IPS DF 6.9 (cell line): ENCODE results near the gene AIF1.
A peak's percentile ranks its signal among the peaks of the same experiment; 100 is the strongest.

Experiments used
- DNase-seq: peaks from one replicate; pipeline ENCODE4 v3.0.0-alpha.2; 2013; ENCODE audit warnings: low read depth, low spot score
- H3K27ac ChIP-seq: one replicate; pipeline ENCODE4 v1.5.1; 2013; ENCODE audit warnings: low read length, control low read depth
- H3K27me3 ChIP-seq: 2 replicates; pipeline ENCODE4 v1.6.1; 2013; ENCODE audit warnings: mild to moderate bottlenecking, low read length; ENCODE audit not compliant: control insufficient read depth, insufficient read depth
- H3K36me3 ChIP-seq: 2 replicates; pipeline ENCODE4 v1.6.1; 2013; ENCODE audit warnings: low read length; ENCODE audit not compliant: control insufficient read depth, insufficient read depth
- H3K4me1 ChIP-seq: 2 replicates; pipeline ENCODE4 v1.6.1; 2013; ENCODE audit warnings: low read length; ENCODE audit not compliant: control insufficient read depth, insufficient read depth
- H3K4me3 ChIP-seq: 2 replicates; pipeline ENCODE4 v1.5.1; 2013; ENCODE audit warnings: mild to moderate bottlenecking, low read length
- H3K9me3 ChIP-seq: 2 replicates; pipeline ENCODE4 v1.6.1; 2013; ENCODE audit warnings: low read length, inconsistent platforms; ENCODE audit not compliant: control insufficient read depth, insufficient read depth
- WGBS: extraction: QIAGEN DNeasy Blood & Tissue Kit; methylation state at CpG from one replicate; pipeline ENCODE4 v1.1.7; 2013; ENCODE audit warnings: mixed read lengths, missing lambda C conversion rate; ENCODE audit not compliant: insufficient read length, insufficient coverage; 5-methylcytosine and 5-hydroxymethylcytosine counted together

The AIF1 gene

DNA sequence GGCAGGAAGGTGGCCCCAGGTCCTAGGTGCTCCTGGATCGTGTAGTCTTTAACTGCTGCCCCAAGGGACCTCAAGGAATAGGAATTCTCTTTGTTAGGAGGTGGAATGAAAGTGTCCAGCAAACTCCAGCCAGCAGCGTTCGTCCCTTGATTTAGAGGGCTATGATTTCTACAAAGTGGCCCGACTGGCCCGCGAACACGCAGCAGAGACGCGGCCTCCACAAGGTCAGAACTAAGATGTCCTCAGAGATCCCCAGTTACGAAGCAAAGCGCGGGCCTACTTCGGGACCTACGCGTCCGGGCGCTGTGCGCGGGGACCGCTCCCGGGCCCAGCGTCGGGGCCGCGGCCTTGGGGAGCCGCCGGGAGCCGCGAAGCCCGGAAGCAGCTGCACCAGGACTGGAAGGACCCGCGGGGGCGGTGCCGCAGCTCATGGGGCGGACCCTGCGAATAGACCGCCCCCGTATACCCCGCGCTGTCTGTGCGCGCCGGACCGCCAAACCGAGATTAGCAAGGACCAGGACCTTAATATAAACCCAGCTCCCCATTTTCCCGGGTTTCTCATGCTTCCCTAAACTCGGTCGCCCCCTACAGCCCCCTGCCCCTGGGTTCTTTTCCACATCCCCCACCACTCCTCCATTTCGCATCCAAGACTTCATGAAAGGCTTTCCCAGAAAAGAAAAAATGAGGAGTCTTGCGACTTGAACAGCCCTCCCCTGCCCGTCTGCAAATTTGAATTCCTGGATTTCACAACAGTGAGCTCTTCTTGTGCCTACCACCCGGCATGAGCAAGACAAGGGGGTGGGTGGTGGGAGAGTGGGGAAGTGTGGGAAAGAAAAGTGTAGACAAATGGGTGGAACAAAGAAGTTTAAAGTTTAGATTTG, 45.6 kb downstream of the AIF1 start, which contains the start of gene C6orf47:
C6orf47 (minus strand) TSS at position 398 of the 881 bp plus-strand sequence. CDS start 831 bp downstream, outside the sequence.
- H3K27me3 ChIP-seq = no peaks in the 10 kb centered on the region
- no CpG with 5 or more reads among the region's 52 CpGs for WGBS

GRCh38 chr6:31661262-31662123, 46.5 kb downstream of the AIF1 start:
- no peak for DNase-seq
- Histone ChIP-seq H3K9me3 (no peaks in the 10 kb centered on the region), H3K27ac (no peak overlapping the region), H3K4me3 (no peak overlapping the region), H3K27me3 (no peaks in the 10 kb centered on the region), H3K36me3 (0 out of 2 replicates have a peak, but pooled peaks cover 7% of the 10 kb centered on the region), H3K4me1 (0 out of 2 replicates have a peak, but pooled peaks cover 2% of the 10 kb centered on the region)
- no CpG with 5 or more reads among the region's 12 CpGs for WGBS

More for the DNA sequence above, 45.6 kb downstream of the AIF1 start, which contains the start of gene C6orf47:
- no peak within 1 kb of the TSS for H3K27ac ChIP-seq
- H3K9me3 ChIP-seq = no peaks in the 10 kb centered on the region
- H3K36me3 ChIP-seq = 0 out of 2 replicates have a peak, but pooled peaks cover 7% of the 10 kb centered on the region
- peak within 1 kb of the TSS; percentile 77; the same call in 1 of the 2 replicates for H3K4me3 ChIP-seq
- DNase-seq = no peak
- 0 out of 2 replicates have a peak, but pooled peaks cover 2% of the 10 kb centered on the region for H3K4me1 ChIP-seq

DNA sequence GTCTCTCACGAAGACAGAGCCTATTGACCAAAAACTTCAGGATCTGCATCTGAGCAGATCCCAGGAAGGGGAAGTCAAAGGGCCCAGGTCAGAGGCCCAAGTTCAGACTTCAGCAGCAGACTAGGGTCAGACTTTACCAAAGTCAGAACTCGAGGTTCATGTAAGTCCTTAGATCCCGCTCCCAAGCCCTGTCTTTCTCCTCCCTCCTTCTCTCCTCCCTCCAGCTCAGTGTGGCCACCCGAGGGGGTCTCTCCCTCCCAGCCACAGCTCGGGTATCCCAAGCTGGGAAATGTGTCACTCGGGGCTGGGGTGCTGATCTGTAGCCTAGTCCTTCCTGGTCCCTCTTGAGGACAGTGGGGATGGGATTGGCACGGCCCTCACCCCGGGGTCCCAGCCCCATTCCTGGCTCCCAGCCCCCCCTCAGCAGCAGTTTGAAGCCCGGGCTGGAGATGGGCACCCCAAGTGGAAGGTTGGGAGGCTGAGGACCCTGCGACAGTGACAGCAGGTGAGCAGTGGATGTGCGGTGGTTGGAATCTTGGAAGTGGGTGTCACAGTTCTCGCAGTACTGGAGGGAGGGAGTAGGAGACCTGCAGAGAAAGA, 47.2 kb downstream of the AIF1 start:
- Histone ChIP-seq H3K4me1 (peaks cover 4% of the 10 kb centered on the region; the same call in 1 of the 2 replicates), H3K36me3 (0 out of 2 replicates have a peak, but pooled peaks cover 7% of the 10 kb centered on the region), H3K4me3 (no peak overlapping the region), H3K27me3 (no peaks in the 10 kb centered on the region), H3K9me3 (no peaks in the 10 kb centered on the region), H3K27ac (no peak overlapping the region)
- no CpG with 5 or more reads among the region's 12 CpGs for WGBS
- no peak for DNase-seq

- no CpG with 5 or more reads among the region's 9 CpGs for WGBS
- H3K27ac ChIP-seq = no peak overlapping the region
Observed at GRCh38 chr6:31663126-31663960, 48.3 kb downstream of the AIF1 start.

GRCh38 chr6:31663961-31664789, 49.1 kb downstream of the AIF1 start:
- no peak for DNase-seq
- H3K27ac ChIP-seq = no peak overlapping the region
- peaks cover 4% of the 10 kb centered on the region; the same call in 1 of the 2 replicates for H3K4me1 ChIP-seq
- H3K36me3 ChIP-seq = peaks cover 18% of the 10 kb centered on the region
- WGBS = no CpG with 5 or more reads among the region's 17 CpGs
- H3K27me3 ChIP-seq = no peaks in the 10 kb centered on the region
- no peaks in the 10 kb centered on the region for H3K9me3 ChIP-seq
- peak overlapping the region; percentile 98; the same call in 1 of the 2 replicates for H3K4me3 ChIP-seq

More at GRCh38 chr6:31663126-31663960, 48.3 kb downstream of the AIF1 start:
- Histone ChIP-seq H3K9me3 (no peaks in the 10 kb centered on the region), H3K36me3 (peaks cover 11% of the 10 kb centered on the region; the same call in 1 of the 2 replicates), H3K4me3 (no peak overlapping the region; the same call in 1 of the 2 replicates), H3K27me3 (no peaks in the 10 kb centered on the region), H3K4me1 (peaks cover 4% of the 10 kb centered on the region; the same call in 1 of the 2 replicates)
- no peak for DNase-seq

GRCh38 chr6:31664790-31665500, 49.9 kb downstream of the AIF1 start, which contains the start of gene GPANK1:
Gene GPANK1, minus strand, starts transcription at chr6:31664997. Its CDS starts 519 bp downstream, at chr6:31664478.
- no peak for DNase-seq
- peak within 1 kb of the TSS; percentile 98 for H3K4me3 ChIP-seq
- no peaks in the 10 kb centered on the region for H3K9me3 ChIP-seq
- peaks cover 24% of the 10 kb centered on the region for H3K36me3 ChIP-seq
- H3K27ac ChIP-seq = no peak within 1 kb of the TSS
- no CpG with 5 or more reads among the region's 39 CpGs for WGBS
- no peaks in the 10 kb centered on the region for H3K27me3 ChIP-seq
- H3K4me1 ChIP-seq = peaks cover 2% of the 10 kb centered on the region; the same call in 1 of the 2 replicates

DNA sequence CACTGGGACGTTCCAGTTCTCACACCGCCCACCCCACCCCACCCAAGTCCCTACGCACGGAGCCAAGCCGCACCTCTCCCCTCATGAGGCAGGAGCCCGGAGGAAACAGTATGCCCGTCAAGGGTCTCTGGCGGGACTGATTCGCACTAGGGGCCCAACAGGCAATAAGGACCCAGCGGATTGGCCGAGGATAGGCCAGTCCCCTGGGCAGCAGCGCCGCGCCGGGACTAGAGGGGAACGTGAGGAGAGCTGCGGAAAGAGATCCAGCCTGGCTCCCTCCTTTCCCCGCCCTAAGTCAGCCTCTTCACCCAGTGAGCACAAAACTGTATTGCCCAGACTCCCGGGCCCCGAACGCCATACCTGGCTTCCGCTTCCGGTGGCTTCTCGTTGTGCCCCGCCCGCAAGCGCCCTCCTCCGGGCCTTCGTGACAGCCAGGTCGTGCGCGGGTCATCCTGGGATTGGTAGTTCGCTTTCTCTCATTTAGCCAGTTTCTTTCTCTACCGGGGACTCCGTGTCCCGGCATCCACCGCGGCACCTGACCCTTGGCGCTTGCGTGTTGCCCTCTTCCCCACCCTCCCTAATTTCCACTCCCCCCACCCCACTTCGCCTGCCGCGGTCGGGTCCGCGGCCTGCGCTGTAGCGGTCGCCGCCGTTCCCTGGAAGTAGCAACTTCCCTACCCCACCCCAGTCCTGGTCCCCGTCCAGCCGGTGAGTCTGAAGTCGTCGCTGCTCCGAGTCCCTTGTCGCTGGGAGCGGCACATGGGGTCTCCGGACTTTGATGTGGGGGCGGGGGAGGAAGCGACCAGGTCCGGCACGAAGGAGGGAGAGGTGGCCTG, 50.7 kb downstream of the AIF1 start, which contains the start of gene CSNK2B:
CSNK2B (plus strand) TSS at position 580 of the 836 bp plus-strand sequence. CDS start 752 bp downstream, outside the sequence.
- Histone ChIP-seq H3K4me3 (peak within 1 kb of the TSS; percentile 98), H3K27me3 (no peaks in the 10 kb centered on the region), H3K36me3 (peaks cover 30% of the 10 kb centered on the region)

More for the DNA sequence above, 50.7 kb downstream of the AIF1 start, which contains the start of gene CSNK2B:
- H3K4me1 ChIP-seq = peaks cover 2% of the 10 kb centered on the region; the same call in 1 of the 2 replicates
- H3K9me3 ChIP-seq = no peaks in the 10 kb centered on the region
- H3K27ac ChIP-seq = no peak within 1 kb of the TSS
- WGBS = no CpG with 5 or more reads among the region's 63 CpGs
- peak; percentile 95 for DNase-seq
